ENCODE results near the gene CAMK2N2.
A peak's percentile ranks its signal among the peaks of the same experiment; 100 is the strongest.
"Not testable (repeated sequence)": the region's sequence is repeated elsewhere in the genome, so short reads cannot be mapped to it uniquely, and the experiment has no call there.

CAMK2N2 gene

GRCh38 chr3:184272269-184272668, 10.9 kb upstream of the CAMK2N2 start:
- DNase-seq, result no peak

GRCh38 chr3:184267249-184267648, 5.9 kb upstream of the CAMK2N2 start:
- not testable (repeated sequence) for DNase-seq

GRCh38 chr3:184262764-184263179, 1.4 kb upstream of the CAMK2N2 start:
- DNase-seq, result no peak

GRCh38 chr3:184261854-184262763, 756 bp upstream of the CAMK2N2 start:
- DNase-seq, result peak; percentile 31 to 38

- no peak for DNase-seq
Observed at GRCh38 chr3:184260724-184261269, 556 bp downstream of the CAMK2N2 start.

GRCh38 chr3:184259878-184260723, 1.3 kb downstream of the CAMK2N2 start:
- peak; percentile 29 to 33 for DNase-seq

GRCh38 chr3:184259396-184259877, 1.9 kb downstream of the CAMK2N2 start:
- DNase-seq, result no peak

- DNase-seq, result no peak
Observed at GRCh38 chr3:184258926-184259325, 2.4 kb downstream of the CAMK2N2 start.

GRCh38 chr3:184257083-184257915, 4.1 kb downstream of the CAMK2N2 start:
- no peak for DNase-seq

- DNase-seq, result peak in 1 of 2 donors; percentile 29
Observed at GRCh38 chr3:184255291-184256039, 5.9 kb downstream of the CAMK2N2 start.

- peak; percentile 82 to 92 for DNase-seq
Observed at GRCh38 chr3:184250167-184250828, 11.1 kb downstream of the CAMK2N2 start.

- DNase-seq, result peak; percentile 94 to 95
Observed at GRCh38 chr3:184249412-184250166, 11.8 kb downstream of the CAMK2N2 start, which contains the start of gene EEF1AKMT4. Gene EEF1AKMT4, plus strand, starts transcription at chr3:184249672. Its CDS starts 23 bp downstream, at chr3:184249695.

GRCh38 chr3:184248454-184249411, 12.6 kb downstream of the CAMK2N2 start, which contains the start of gene ALG3:
Gene ALG3, minus strand, starts transcription at chr3:184248962. Its CDS starts 22 bp downstream, at chr3:184248940.
- peak; percentile 85 for DNase-seq

GRCh38 chr3:184242297-184242685, 19.1 kb downstream of the CAMK2N2 start:
- no peak for DNase-seq

- no peak for DNase-seq
Observed at GRCh38 chr3:184241447-184242296, 19.7 kb downstream of the CAMK2N2 start.

- no peak for DNase-seq
Observed at GRCh38 chr3:184241141-184241446, 20.3 kb downstream of the CAMK2N2 start.

- DNase-seq, result no peak
Observed at GRCh38 chr3:184240384-184241140, 20.8 kb downstream of the CAMK2N2 start.
